Measurements from ENCODE around the gene SF1. TPM values are rescaled to one million over a fixed set of nuclear protein-coding genes. Genes with fewer than 3 reads are reported as not detected.

SF1 gene
- total RNA-seq, 1 donor from 2014 or later, result 62.4 TPM

GRCh38 chr11:64751580-64751979 lies 26.8 kb downstream of the SF1 start:
- no peak for DNase-seq (ENCODE audit: low spot score in 2 of 2)
- no peak for FAIRE-seq

- no peak for DNase-seq (ENCODE audit: low spot score in 2 of 2)
- no peak for FAIRE-seq
Observed at GRCh38 chr11:64751136-64751535, 27.2 kb downstream of the SF1 start.

DNA sequence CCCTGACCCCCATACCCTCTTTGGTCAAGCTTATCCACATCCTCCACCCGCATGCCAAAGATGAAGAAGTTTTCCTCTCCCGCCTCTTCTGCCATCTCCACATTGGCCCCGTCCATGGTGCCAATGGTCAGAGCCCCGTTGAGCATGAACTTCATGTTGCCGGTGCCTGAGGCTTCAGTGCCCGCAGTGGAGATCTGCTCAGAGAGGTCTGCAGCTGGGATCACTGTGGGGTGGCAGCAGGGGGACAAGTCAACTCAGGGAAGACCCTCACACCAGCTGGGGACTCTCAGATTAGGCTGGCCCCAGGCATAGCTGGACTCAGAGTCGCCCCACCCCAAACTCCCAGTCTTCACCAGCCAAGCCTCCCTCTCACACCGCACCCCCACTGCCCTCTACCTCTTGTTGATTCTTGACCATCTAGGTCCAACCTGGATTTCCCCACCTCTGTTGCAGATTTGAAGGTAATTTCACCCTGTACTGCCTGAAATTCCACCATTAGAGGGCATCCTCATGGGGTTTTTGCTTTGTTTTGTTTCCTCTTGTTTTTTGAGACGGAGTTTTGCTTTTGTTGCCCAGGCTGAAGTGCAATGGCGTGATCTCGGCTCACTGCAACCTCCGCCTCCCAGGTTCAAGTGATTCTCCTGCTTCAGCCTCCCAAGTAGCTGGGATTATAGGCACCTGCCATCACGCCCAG lies 27.8 kb downstream of the SF1 start:
- FAIRE-seq (no peak), DNase-seq (ENCODE audit: low spot score in 2 of 2) (no peak)

DNA sequence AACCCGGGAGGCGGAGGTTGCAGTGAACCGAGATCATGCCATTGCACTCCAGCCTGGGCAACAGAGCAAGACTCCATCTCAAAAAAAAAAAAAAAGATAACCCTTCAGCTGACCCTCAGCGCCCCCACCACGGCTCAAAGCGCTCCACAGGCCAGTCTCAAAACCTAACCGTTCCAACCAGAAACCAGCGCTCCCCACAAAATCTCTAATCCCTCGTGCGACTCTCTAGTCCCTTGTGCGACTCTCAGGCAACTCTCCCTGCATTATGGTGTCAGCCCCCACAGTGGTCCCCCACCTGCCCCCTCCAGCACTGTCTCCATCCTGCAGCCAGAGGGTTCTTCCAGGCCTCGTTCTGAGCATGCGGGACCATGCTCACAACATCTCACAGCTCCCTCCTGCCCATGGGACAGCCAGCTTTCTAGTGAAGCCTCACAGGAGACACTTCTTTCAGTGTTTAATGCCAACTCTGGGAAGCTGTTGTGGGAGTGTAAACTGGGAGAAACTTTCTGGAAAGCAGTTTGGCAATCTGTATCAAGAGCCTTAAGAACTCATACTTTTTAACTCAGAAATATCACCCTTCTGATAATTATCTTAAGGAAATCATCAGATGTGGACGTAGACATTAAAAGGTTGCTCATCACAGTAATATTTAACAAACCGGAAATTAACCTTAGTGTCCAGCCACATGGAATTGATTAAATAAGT lies 30.2 kb downstream of the SF1 start:
- DNase-seq (ENCODE audit: low spot score in 2 of 2) (no peak), FAIRE-seq (no peak)

DNA sequence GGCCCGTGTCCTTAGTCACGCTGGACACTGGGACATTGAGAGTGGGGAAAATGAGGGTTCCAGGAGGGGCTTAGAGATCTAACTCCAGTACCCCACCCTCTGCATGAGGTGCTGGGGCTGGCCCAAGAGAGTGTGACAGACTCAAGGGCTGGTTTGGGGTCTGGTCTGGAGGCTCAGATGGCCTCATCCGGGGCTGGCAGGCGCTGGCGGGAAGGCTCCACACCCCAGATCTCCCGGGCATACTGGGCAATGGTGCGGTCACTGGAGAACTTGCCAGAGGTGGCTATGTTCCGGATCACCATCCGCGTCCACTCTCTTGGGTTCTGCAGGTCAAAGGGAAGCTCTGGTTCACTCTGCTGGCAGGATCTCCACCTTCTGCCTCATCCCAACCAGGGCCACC lies 31.9 kb downstream of the SF1 start:
- FAIRE-seq (no peak), DNase-seq (ENCODE audit: low spot score in 2 of 2) (no peak)

GRCh38 chr11:64745521-64746328 lies 32.6 kb downstream of the SF1 start:
- FAIRE-seq (no peak), DNase-seq (ENCODE audit: low spot score in 2 of 2) (peak; percentile 77 to 96)

DNA sequence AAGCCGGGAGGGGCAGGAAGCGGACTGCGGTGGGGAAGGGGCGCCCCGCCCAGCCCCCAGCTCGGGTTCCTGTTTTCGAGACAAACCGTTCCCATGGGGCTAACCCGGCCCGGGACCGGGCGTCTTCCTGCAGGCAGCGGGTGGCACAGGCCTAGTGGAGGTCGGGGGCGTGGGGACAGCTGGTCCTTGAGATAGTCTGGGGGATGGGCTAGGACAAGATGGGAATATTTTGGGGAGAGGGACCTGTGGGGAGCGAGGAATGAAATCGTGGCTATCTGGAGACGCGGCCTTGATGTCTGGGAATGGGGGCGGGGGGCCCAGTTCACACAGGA lies 33.2 kb downstream of the SF1 start:
- FAIRE-seq (no peak), DNase-seq (ENCODE audit: low spot score in 2 of 2) (peak; percentile 69 to 77)

DNA sequence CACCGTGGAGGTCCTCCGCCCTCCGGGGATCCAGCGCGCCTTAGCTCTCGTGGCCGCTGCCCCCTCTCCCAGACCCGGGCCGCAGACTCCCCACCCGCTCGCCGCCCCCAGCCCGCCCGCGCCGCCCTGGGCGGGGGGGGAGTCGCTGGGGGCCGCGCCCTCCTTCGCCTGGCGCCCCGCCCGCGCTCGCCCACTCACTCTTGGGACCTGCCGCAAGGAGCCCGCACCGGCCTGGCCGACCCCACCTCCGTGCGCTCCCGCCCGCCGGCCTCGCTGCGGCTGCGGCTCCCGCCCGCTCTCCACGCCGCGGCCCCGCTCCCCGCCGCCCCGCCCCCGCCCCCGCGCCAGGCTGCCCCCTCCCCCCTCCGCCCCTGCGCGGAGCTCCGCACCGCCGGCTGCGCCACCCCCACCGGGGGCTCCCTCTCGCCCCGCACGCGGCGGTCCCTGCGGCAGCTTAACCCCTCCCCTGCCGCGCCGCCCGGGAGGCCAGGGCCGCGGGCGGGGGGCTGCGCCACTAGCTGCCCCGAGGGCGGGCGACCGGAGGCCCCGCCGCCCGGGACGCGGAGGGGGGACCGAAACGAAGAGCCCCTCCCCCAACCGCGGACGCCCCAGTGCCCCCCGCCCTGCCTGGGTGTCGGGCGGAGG lies 33.7 kb downstream of the SF1 start:
- DNase-seq (ENCODE audit: low spot score in 2 of 2), result peak; percentile 71 to 74

DNA sequence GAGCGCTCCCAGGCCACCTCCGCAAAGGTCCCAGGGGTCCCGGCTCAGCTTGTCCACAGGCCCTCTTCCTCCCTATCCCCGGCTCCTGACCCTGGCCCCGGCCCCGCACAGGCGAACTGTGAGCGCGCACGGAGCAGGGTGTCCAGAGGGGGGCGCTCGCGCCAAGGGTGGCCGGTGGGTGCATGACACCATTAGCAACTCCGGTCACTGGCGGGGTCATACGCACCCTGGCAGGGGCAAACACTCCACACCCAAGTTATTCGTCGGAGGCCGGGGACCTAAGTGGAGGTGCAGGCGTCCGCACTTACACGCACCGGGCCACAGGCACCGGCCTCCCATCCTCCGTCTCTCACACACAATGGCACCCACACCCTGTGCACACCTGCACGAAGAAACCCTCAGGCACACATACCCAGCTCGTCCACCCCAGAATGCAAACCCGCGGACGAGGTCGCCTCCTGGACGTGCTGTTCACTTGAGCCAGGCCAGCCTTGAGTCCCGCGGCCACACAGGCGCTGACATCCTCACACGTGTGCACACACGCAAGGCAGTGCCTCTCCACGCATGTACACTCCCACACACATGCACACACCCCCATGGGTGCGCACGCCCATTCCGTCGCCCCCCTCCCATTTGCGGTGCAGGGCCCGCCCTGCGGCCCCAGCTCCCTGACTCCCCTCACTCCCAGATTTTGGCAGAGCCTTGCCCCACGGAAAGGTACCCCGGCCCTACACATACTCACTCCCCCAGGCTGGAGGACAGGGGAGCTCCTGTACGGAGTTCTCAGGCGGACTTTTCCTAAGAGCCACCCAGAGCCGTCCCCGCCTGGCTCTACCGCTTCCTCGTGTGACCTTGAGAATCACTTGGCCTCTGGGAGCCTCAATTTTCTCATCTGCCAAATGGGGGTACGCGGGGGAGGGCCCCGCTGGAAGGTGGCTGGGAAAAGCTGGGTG lies 34.5 kb downstream of the SF1 start, which contains the start of gene RASGRP2:
RASGRP2 (minus strand) TSS at position 552 of the 953 bp plus-strand sequence. CDS start 1,276 bp downstream, outside the sequence.
- FAIRE-seq, result no peak
- DNase-seq (ENCODE audit: low spot score in 2 of 2), result peak; percentile 66 to 68

More for the DNA sequence above, 33.7 kb downstream of the SF1 start:
- no peak for FAIRE-seq

- DNase-seq (ENCODE audit: low spot score in 2 of 2) (peak; percentile 87 to 94), FAIRE-seq (no peak)
Observed at GRCh38 chr11:64742889-64743590, 35.3 kb downstream of the SF1 start.

- no peak for FAIRE-seq
Observed at GRCh38 chr11:64742087-64742888, 36.1 kb downstream of the SF1 start.

GRCh38 chr11:64741375-64742086 lies 36.8 kb downstream of the SF1 start:
- no peak for FAIRE-seq

More at GRCh38 chr11:64742087-64742888, 36.1 kb downstream of the SF1 start:
- no peak for DNase-seq (ENCODE audit: low spot score in 2 of 2)

GRCh38 chr11:64739871-64740270 lies 38.5 kb downstream of the SF1 start:
- FAIRE-seq (no peak), DNase-seq (ENCODE audit: low spot score in 2 of 2) (no peak)

More at GRCh38 chr11:64741375-64742086, 36.8 kb downstream of the SF1 start:
- DNase-seq (ENCODE audit: low spot score in 2 of 2), result no peak

DNA sequence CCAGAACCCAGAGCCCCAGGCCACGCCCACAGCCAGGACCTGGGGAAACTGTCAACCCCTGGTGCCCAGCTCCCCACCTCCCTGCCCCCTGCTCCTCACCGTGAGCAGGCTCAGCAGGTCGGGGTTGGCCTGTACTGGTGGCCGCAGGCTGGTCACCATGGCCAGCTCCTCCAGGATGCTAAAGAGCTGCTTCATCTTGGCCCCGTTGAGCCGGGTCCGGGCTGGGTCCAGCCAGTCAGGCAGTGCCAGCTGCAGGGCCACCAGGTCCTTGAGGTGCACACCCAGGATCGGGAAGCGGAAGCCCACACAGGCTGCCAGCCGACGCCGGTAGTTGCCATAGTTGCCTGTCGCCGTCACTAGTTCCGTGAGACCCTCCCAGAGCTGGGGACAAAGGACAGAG lies 41.7 kb downstream of the SF1 start:
- DNase-seq (ENCODE audit: low spot score in 2 of 2) (no peak), FAIRE-seq (no peak)

GRCh38 chr11:64735725-64736259 lies 42.5 kb downstream of the SF1 start:
- DNase-seq (ENCODE audit: low spot score in 2 of 2), result no peak
- no peak for FAIRE-seq

DNA sequence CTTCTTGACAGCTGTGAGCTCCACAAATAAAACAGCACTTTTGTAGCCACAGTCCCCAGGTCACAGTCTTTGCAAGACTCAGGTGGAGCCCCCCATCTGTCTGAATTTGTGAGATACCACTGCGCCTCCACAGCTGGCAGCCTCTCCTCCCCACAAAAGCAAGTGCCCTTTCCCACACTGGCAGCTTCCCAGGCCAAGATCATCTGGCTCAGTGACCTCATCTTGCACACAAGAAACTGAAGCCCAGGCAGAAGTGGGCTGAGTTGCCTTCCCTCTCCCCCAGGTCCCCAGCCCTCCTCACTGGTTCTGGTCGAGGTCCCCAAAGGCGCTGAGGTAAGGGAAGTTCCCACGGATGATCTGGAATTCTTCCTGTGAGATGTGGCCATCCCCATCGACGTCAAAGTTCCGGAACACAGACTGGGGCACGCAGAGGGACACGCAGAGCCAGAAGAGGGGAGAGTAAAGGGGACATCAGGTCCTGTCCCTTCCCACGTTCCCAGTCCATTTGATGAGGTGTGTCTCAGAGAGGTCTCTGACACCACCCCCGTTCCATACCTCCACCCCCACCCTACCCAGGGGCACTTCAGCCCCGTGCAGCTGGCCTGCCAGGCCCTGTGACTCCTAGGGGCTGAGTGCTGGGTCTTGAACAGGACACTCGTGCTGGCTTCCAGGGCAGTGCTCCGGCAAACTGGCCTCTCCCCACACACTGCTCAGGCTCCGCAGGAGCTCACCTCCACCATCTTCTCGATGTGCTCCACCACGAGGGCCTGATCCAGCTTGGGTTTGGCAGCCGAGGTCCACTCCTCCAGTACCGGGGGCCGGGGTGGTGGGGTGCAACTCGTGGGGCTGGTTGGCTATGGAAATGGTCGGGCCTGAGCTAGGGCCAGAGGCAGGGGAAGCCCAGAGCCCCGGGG lies 43.3 kb downstream of the SF1 start:
- FAIRE-seq, result no peak

More for the DNA sequence above, 43.3 kb downstream of the SF1 start:
- no peak for DNase-seq (ENCODE audit: low spot score in 2 of 2)
